HG03025 (cell line): ENCODE measurements around the gene TRIM43.
"Not testable (repeated sequence)": the region's sequence is repeated elsewhere in the genome, so short reads cannot be mapped to it uniquely, and the experiment has no call there.

Experiments used
- ATAC-seq: cut with Tn5 transposase; IDR thresholded peaks from one replicate; pipeline ENCODE4 v1.9.1; 2021; ENCODE audit warnings: mild to moderate bottlenecking, moderate library complexity; ENCODE audit not compliant: unreplicated experiment, low FRiP score

TRIM43 gene

DNA sequence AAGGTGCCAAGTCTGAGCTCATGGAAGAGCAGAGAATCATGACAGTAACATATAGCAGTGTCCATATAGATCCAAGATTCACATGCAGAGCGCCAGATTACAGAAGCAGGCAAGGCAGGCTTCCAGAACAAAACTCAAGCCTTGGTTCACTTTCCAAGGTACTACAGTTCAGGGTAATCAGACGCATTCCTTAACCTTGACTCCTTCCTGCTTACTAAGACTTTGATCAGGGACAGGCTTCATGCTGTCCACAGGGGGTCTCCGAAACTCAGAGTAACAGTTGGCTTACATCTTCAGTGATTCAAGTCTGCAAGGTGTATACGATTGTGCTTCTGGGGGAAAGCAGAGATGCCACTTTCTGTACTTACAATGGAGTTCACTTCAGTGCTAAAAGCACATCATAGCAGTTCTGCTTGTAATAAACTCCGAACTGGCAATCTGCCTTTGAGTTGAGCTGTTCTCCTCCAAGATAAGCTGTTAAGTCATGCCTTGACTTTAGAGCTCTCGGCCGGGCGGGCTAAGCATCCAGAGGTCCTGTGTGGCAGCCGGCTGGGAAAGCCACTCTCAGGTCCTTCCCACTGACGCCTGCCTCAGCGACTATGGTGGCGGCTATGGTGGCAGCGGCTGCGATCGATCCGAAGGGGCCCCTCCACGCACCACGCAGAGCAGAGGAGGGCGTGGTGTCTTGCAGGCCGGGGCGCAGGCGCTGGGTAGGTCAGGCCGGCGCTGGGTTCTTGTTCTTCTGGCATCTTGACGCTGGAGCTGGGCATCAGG, 48.9 kb downstream of the TRIM43 start:
- ATAC-seq, result not testable (repeated sequence)

DNA sequence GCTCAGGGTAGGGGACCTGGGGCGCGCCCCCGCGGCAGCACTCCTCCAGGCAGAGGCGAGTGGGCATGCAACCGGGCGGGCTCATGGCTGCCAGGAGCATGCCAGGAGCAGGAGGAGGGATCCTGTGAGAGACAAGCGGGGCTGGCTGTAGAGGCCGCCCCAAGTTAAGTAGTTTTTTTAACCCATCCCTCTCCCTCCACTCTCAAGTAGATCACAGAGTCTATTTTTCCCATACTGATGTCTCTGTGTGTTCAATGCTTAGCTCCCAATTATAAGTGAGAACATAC, 49.4 kb downstream of the TRIM43 start:
- ATAC-seq, result not testable (repeated sequence)

DNA sequence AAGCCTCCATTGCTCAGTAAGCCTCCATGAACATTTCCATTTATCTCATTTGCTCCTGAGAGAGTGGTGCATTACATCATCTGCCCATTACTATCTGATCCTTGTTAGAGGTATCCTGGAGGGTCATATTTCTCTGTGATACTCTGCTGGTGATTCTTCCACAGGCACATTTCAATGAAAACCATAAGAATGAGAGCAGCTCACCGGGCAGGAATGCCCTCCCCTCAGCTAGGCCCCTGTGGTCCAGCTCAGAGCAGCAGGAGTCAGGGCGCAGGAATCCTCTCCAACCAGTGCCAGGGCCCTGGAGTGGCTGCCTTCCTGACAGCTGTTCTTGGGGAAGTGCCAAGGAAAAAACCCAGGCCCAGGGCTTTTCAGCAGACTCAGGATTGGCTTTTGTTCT, 50.0 kb downstream of the TRIM43 start:
- ATAC-seq, result not testable (repeated sequence)

DNA sequence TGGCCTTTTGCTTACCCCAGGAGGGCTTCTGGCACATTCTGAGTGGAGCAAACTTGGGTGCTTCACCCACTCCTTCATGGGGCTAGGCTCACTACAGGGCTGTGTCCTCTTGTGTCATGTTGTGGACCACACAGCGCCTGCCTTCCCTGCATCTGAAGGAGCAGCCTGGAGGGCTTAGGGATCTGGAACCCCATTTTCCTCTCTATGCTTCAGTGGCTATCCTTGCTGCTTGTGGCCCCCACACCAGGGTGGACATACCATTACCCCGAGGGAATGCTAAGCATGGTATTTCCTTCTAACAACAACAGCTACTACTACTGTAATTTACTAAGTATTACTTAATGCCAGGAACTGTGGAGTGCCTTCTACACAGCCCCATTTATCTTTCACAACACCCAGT, 50.6 kb downstream of the TRIM43 start:
- not testable (repeated sequence) for ATAC-seq

DNA sequence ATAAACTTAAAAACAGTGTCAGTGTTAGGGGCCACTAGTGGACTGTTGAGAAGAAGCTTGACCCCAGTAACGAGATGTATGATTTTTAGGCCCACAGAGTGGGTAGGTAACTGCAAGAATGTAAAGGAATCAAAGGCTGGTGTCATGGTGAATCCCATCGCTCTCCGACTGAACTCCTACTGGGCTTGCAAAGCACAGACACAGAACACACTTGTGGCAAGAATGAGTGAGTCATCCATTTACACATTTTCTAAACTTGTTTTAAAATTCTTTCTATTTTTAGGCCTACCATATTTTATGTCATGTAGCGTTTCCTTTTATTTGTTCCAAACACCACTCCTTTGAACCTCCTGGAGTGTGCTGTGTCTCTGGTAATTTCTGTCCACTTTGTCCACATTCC, 51.1 kb downstream of the TRIM43 start:
- ATAC-seq, result not testable (repeated sequence)

DNA sequence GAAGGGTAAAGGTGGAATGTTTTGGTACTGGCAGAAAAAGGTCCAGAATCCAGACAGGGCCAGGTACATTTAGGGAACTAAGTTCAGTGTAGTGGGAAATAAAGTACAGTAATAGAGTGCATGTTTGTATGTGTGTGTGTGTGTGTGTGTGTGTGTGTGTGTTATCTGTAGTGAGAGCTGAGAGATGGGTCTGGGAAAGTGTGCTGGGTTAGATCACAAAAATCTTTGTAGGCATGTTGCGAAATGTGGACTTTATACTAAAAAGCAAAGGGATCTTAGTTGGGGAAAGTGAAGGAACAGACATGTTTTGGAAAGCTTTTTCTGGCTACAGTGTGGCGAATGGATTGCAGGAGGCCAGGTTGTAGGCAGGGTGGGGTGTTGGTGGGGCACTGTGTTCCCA, 53.5 kb downstream of the TRIM43 start:
- not testable (repeated sequence) for ATAC-seq

DNA sequence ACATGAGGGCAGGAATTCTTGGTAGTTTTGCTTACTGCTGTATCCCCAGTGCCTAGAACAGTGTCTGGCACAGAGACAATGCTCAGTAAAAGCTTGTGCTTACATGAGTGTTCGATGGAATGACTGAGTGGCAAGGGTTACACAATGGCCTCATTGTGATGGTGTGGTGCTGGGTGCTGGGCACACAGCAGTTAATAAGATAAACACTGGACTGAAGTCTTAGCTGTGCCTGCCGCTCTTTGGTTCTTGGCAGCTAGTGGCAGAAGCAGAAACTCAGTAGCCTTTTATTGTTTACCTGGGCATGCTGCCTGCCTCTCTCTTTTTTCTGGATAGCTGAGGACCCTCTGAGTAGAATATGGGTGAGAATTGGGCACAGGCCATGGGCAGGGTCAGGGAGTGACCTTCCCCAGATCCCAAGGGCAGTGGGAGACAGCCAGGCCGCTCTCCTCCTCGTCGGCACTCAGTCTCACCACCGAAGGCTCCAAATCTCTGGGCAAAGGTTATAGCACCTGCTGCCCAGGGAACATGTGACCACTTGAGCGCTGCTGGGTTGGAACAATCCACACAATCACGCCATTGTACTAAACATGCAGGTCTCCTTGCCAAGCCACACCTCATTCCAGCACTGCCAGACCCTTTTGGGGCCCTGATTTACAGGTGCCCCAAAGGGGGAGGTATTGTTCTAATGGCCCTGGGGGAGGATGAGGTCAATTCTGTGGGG, 54.6 kb downstream of the TRIM43 start:
- ATAC-seq, result not testable (repeated sequence)

DNA sequence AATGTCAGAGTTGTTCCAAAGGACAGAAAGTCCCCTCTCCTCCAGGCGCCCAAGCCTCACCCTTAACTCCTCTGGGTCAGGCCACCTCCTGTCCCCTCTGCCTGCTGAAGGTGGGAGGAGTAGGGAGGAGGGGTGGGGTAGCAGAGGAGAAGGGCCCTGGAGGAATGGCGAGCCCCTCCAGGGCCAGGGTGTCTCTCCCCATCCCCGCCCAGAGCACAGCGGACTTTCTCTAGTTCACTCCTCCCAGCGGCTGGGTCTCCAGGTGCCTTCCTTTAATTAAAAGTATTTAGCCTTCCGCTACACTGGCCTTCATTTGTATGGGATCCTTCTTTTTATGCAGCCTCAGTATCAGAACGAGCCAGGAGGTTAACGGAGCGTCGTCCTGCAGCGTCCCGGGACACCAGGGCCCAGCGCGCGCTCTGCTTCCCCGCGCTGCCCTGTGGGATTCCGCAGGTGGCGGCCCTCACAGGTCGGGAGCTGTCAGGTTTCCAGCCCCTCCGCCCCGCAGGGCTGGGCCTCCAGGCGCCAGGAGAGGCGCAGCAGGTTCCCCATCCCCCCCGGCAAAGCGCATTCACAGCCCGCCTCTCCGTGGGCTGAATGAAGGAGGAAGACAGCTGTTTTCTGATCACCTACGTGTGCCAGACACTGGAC, 57.2 kb downstream of the TRIM43 start:
- not testable (repeated sequence) for ATAC-seq
